Measurements from ENCODE around the gene FITM1.
A peak's percentile ranks its signal among the peaks of the same experiment; 100 is the strongest.
"Not testable (repeated sequence)": the region's sequence is repeated elsewhere in the genome, so short reads cannot be mapped to it uniquely, and the experiment has no call there.

Gene FITM1

DNA sequence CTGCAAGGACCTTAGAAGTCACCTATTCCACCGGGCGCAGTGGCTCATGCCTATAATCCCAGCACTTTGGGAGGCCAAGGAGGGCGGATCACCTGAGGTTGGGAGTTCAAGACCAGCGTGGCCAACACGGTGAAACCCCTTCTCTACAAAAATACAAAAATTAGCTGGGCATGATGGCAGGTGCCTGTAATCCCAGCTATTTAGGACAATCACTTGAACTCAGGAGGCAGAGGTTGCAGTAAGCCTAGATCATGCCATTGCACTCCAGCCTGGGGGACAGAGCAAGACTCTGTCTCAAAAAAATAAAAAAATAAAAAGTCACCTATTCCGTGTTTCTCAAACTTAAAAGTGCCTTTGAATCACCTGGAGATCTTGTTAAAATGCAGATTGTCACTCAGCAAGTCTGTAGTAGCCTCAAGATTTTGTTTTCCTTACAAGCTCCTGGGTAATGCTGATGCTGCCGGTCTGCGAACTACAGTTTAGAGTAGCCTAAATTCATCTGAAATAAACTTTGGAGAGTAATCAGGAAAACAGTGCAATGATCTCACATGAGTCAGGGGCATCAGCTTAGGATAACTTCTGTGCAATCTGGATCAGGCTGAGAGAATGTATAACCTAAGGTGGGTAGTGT is 24.7 kb upstream of the FITM1 start:
- intact Hi-C loops (cut with micrococcal nuclease) = loop anchor here (5.0 kb wide), 1 partner anchor 93 kb away; no protein-coding TSS in a partner anchor
- H3K4me3 Mint-ChIP-seq, H3K27me3 Mint-ChIP-seq, H3K9me3 Mint-ChIP-seq: not testable (repeated sequence)
- Mint-ChIP-seq H3K36me3 (ENCODE audit: low read depth) (peaks cover 44% of the 10 kb centered on the region), H3K4me1 (ENCODE audit: low read depth) (peaks cover 30% of the 10 kb centered on the region), H3K27ac (peak overlapping the region; percentile 56)

- Mint-ChIP-seq H3K4me3 (no peak overlapping the region), H3K4me1 (ENCODE audit: low read depth) (peaks cover 35% of the 10 kb centered on the region), H3K27ac (peak overlapping the region; percentile 56), H3K27me3 (no peaks in the 10 kb centered on the region), H3K36me3 (ENCODE audit: low read depth) (peaks cover 34% of the 10 kb centered on the region), H3K9me3 (no peaks in the 10 kb centered on the region)
- intact Hi-C loops (cut with micrococcal nuclease) = loop anchor here (5.0 kb wide), 1 partner anchor 94 kb away; no protein-coding TSS in a partner anchor
These were observed 23.7 kb upstream of the FITM1 start for GRCh38 chr14:24106672-24107271.

GRCh38 chr14:24108336-24108874 is 22.1 kb upstream of the FITM1 start:
- peaks cover 35% of the 10 kb centered on the region for H3K4me1 Mint-ChIP-seq (ENCODE audit: low read depth)
- H3K9me3 Mint-ChIP-seq = no peaks in the 10 kb centered on the region
- peak overlapping the region; percentile 55 for H3K27ac Mint-ChIP-seq
- H3K4me3 Mint-ChIP-seq = no peak overlapping the region
- H3K27me3 Mint-ChIP-seq = no peaks in the 10 kb centered on the region
- H3K36me3 Mint-ChIP-seq (ENCODE audit: low read depth) = peaks cover 20% of the 10 kb centered on the region
- intact Hi-C loops (cut with micrococcal nuclease) = loop anchor here (2.0 to 5.0 kb wide), 3 partner anchors 50 to 96 kb away; no protein-coding TSS in a partner anchor

DNA sequence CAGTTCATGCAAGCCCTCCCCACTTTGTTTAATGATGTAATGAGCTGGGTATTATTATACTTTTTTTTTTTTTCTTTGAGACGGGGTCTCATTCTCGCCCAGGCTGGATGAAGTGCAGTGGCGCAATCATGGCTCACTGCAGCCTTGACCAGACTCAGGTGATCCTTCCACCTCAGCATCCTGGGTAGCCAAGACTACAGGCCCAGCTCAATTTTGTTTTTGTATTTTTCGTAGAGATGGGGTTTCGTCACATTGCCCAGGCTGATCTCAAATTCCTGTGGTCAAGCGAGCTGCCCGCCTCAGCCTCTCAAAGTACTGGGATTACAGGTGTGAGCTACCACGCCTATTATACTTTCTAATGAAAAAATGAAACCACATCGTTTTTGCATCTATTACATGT is 20.4 kb upstream of the FITM1 start:
- Mint-ChIP-seq H3K36me3 (ENCODE audit: low read depth) (peaks cover 19% of the 10 kb centered on the region), H3K4me1 (ENCODE audit: low read depth) (peaks cover 39% of the 10 kb centered on the region), H3K27me3 (no peaks in the 10 kb centered on the region), H3K27ac (no peak overlapping the region), H3K4me3 (no peak overlapping the region), H3K9me3 (no peaks in the 10 kb centered on the region)
- intact Hi-C loops (cut with micrococcal nuclease) = loop anchor here (10.0 kb wide), 1 partner anchor 105 kb away; the partner anchor contains the start of genes CHMP4A and MDP1

GRCh38 chr14:24110523-24110922 is 19.9 kb upstream of the FITM1 start:
- H3K4me3 Mint-ChIP-seq = no peak overlapping the region
- intact Hi-C loops (cut with micrococcal nuclease) = loop anchor here (10.0 kb wide), 1 partner anchor 104 kb away; the partner anchor contains the start of genes CHMP4A and MDP1
- H3K4me1 Mint-ChIP-seq (ENCODE audit: low read depth) = peaks cover 39% of the 10 kb centered on the region
- H3K36me3 Mint-ChIP-seq (ENCODE audit: low read depth) = peaks cover 21% of the 10 kb centered on the region
- no peaks in the 10 kb centered on the region for H3K9me3 Mint-ChIP-seq
- no peak overlapping the region for H3K27ac Mint-ChIP-seq
- H3K27me3 Mint-ChIP-seq = no peaks in the 10 kb centered on the region

DNA sequence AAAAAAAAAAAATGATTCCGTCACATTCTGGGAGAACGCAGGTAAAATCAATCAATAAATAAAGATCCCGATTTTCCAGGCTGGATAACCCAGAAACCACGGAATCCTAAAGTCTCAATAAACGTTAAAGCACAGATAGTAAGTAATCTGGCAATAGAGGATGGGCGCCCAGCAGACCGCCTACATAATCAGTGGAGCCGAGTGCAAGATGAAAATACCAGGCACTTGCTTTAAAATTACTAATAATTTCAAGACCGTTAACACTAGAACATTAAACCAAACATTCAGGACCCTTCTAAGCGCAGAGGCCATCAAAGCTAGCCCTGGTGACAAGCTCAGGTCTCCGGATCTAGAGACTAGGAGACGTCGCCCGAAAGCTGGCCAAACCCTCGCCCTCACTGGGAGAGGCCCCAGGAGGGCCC is 17.1 kb upstream of the FITM1 start:
- H3K36me3 Mint-ChIP-seq (ENCODE audit: low read depth) = peaks cover 45% of the 10 kb centered on the region
- no peaks in the 10 kb centered on the region for H3K27me3 Mint-ChIP-seq
- peak overlapping the region; percentile 100 for H3K27ac Mint-ChIP-seq
- peaks cover 47% of the 10 kb centered on the region for H3K4me1 Mint-ChIP-seq (ENCODE audit: low read depth)
- intact Hi-C loops (cut with micrococcal nuclease) = loop anchor here (10.0 kb wide), 1 partner anchor 101 kb away; the partner anchor contains the start of genes CHMP4A and MDP1
- H3K4me3 Mint-ChIP-seq = peak overlapping the region; percentile 88
- no peaks in the 10 kb centered on the region for H3K9me3 Mint-ChIP-seq

DNA sequence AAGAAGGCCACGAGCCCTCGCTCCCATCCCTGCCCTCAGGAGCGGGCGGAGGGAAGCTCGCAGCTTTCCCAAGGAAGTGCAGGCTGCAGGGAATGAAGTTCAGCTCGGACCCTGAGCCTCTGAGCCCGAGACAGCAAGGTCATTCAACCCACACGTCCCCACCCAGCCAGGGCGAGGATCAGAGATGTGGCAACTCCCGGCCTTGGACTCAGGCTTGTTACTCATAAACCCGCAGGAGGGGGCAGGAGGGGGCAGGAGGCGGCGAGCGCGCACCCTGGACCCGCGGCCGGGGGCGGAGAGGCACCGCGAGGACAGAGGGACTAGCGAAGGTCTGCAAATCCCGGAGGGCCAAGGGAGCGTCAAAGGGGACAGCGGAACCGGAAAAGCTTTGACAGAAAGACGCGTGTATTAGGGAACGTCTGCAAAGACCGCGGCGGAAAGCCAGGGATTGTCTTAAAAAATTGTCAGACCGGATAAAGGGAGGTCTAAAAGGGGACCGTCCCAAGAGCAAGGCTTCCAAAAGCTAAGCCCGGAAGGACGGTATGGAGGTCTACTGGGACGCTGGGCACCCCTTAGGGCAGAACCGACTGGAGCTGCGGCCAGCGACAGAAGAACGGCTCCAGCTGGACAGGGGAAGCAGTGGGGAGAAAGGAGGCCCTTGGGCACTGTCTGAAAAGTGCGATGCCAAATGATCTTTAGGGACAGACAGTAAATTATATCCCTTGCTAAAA is 16.5 kb upstream of the FITM1 start:
- peaks cover 42% of the 10 kb centered on the region for H3K4me1 Mint-ChIP-seq (ENCODE audit: low read depth)
- no peaks in the 10 kb centered on the region for H3K27me3 Mint-ChIP-seq
- peak overlapping the region; percentile 88 for H3K4me3 Mint-ChIP-seq
- H3K9me3 Mint-ChIP-seq = no peaks in the 10 kb centered on the region
- peaks cover 51% of the 10 kb centered on the region for H3K36me3 Mint-ChIP-seq (ENCODE audit: low read depth)
- intact Hi-C loops (cut with micrococcal nuclease) = loop anchor here (1.0 to 10.0 kb wide), 6 partner anchors 20 to 101 kb away; partner anchors contain the start of genes CHMP4A, EMC9, IPO4 and IRF9
- H3K27ac Mint-ChIP-seq = peak overlapping the region; percentile 100

DNA sequence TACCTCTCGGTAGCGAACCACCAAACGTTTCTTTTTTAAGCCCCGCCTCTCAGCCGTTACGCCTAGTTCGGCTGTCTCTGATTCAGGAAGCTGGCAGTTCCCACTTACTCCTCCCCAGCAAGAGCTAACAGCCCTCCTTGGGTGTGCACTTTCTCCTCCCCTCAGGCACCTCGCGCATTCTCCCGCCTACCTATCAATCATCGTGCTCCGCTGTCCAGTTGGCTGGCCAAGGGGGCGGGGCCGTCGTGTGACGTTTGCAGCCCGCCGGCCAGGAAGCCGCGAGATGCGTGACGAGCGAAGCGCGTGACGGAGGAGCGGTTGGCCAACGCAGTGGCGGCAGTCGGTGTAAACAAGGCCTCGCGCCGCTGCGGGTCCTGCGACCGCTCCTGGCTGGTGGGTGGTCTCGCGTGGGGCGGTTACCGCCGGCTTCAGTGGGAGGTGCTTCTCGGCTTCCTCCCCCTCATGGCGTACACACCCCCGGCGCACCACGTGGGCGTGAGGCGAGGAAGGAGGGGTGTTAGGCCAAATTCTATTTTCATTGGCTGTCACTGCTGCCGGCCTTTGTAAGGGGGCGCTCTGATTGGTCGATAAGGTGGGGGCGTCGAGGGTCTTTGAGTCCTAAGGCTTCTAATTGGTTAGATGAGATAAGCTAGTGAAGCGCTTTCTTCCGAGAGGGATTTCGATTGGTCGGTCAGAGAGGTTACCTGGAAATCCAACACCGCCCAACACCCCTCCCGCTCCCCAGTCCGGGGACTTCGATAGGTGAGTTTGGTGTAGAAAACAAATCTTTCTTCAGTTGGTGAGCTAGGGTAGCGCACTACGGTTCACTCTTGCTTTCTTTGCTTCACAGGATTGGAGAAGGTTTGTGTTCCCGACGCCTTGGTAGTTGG is 15.7 kb upstream of the FITM1 start, which contains the start of the genes DCAF11 and NRL:
TSS of gene DCAF11 (plus strand) at position 246 of the 890 bp plus-strand sequence. CDS start 818 bp downstream, outside the sequence.
TSS of gene NRL (minus strand) at position 418 of the 890 bp plus-strand sequence. CDS start 32,101 bp downstream, outside the sequence.
- Mint-ChIP-seq H3K9me3 (no peaks in the 10 kb centered on the region), H3K27ac (peak within 1 kb of the TSS; percentile 100), H3K4me3 (peak within 1 kb of the TSS; percentile 88), H3K36me3 (ENCODE audit: low read depth) (peaks cover 59% of the 10 kb centered on the region), H3K4me1 (ENCODE audit: low read depth) (peaks cover 41% of the 10 kb centered on the region), H3K27me3 (no peaks in the 10 kb centered on the region)
- intact Hi-C loops (cut with micrococcal nuclease) = loop anchor here (1.0 to 10.0 kb wide), 7 partner anchors 20 to 100 kb away; partner anchors contain the start of genes CHMP4A, EMC9, IPO4 and IRF9

DNA sequence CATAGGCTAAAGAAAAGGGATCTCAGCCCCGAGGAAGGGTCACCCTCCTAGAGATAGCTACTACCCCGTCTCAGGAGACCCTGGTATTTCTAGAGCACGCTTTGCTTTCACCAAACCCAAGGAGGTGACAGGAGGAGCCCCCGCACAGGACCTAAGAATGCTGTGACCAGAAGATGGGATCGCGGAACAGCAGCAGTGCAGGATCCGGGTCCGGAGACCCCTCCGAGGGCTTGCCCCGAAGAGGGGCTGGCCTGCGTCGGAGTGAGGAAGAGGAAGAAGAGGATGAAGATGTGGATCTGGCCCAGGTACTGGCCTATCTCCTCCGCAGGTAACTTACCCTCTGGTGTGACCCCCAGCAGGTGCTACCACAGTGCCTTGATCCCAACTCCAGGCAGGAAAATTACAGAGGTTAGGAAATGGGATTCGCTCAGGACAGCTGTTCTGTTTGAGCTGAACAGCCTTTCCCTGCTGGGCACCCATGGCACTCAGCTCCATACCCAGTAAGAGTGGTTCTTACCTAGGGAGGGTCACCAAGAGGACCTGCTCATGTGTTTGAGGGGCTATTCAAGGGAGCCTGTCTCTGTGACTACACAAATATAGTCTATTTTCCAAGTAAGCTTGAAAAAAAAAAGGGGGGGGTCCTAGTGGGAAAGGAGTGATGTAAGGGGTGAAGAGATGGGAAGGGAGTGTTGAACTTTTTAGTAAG is 14.9 kb upstream of the FITM1 start:
- Mint-ChIP-seq H3K27ac (peak overlapping the region; percentile 100), H3K4me1 (ENCODE audit: low read depth) (peaks cover 41% of the 10 kb centered on the region)
- intact Hi-C loops (cut with micrococcal nuclease) = loop anchor here (1.0 to 10.0 kb wide), 2 partner anchors 21 to 99 kb away; partner anchors contain the start of genes CHMP4A, MDP1 and PSME1

DNA sequence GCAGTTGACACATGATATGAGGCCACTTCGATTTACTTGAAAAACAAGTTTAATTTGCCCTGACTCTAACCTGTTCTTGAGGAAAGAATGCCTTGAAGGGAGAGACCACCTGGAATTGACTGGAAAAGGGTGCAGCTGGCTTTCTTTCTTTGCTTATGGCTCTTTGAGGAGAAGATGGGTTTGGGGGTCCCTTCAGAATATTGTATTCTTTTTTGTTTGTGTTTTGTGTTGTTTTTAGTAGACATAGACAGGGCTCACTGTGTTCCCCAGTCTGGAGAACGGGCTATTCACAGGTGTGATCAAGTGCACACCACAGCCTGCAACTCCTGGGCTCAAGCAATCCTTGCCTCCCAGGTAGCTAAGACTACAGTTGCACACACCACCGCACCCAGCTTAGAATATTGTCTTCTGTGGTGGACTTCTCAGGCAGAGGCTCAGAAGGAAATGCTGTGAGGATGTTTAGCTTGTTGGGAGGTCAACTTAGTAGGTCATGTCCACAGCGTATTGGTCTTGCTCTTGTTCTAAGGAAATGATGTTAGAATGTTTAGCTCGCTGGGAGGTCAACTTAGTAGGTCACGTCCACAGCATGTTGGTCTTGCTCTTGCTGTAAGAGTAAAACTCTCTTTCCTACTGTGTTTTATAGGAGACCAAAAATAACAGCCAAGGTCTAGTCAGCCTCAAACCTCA is 14.2 kb upstream of the FITM1 start:
- Mint-ChIP-seq H3K9me3 (no peaks in the 10 kb centered on the region), H3K27me3 (no peaks in the 10 kb centered on the region), H3K27ac (peak overlapping the region; percentile 48), H3K4me1 (ENCODE audit: low read depth) (peaks cover 36% of the 10 kb centered on the region), H3K4me3 (peak overlapping the region; percentile 88), H3K36me3 (ENCODE audit: low read depth) (peaks cover 74% of the 10 kb centered on the region)
- intact Hi-C loops (cut with micrococcal nuclease) = loop anchor here (10.0 kb wide), 1 partner anchor 99 kb away; the partner anchor contains the start of genes CHMP4A and MDP1

More for the DNA sequence above, 14.9 kb upstream of the FITM1 start:
- peaks cover 67% of the 10 kb centered on the region for H3K36me3 Mint-ChIP-seq (ENCODE audit: low read depth)
- H3K4me3 Mint-ChIP-seq = peak overlapping the region; percentile 88
- no peaks in the 10 kb centered on the region for H3K9me3 Mint-ChIP-seq
- H3K27me3 Mint-ChIP-seq = no peaks in the 10 kb centered on the region

GRCh38 chr14:24117179-24117578 is 13.3 kb upstream of the FITM1 start:
- Mint-ChIP-seq H3K27me3 (no peaks in the 10 kb centered on the region), H3K4me1 (ENCODE audit: low read depth) (peaks cover 36% of the 10 kb centered on the region), H3K36me3 (ENCODE audit: low read depth) (peaks cover 83% of the 10 kb centered on the region), H3K4me3 (no peak overlapping the region), H3K27ac (peak overlapping the region; percentile 48), H3K9me3 (no peaks in the 10 kb centered on the region)
- intact Hi-C loops (cut with micrococcal nuclease) = loop anchor here (10.0 kb wide), 1 partner anchor 98 kb away; the partner anchor contains the start of genes CHMP4A and MDP1

Measured in dendritic cell treated with granulocyte-macrophage colony-stimulating factor and Interleukin-4, amounts not matched to agents 40 ng/mL and 50 ng/mL, for 4 days (primary cell).